GM21526 (cell line): ENCODE results near the gene OR52R1.
"Not testable (repeated sequence)": the region's sequence is repeated elsewhere in the genome, so short reads cannot be mapped to it uniquely, and the experiment has no call there.

Source experiments
- ATAC-seq: cut with Tn5 transposase; IDR thresholded peaks from one replicate; pipeline ENCODE4 v1.9.1; 2021; ENCODE audit warnings: moderate library complexity; ENCODE audit not compliant: unreplicated experiment, low FRiP score

Gene OR52R1

GRCh38 chr11:4804280-4804679, at the start of gene OR52R1:
Gene OR52R1 (minus strand): TSS chr11:4804380. CDS start chr11:4804380, 0 bp downstream.
- ATAC-seq, result no peak

GRCh38 chr11:4851033-4851432, 46.9 kb upstream of the OR52R1 start:
- ATAC-seq, result no peak

- ATAC-seq, result no peak
These were observed 44.8 kb upstream of the OR52R1 start, which contains the start of gene OR51S1 for GRCh38 chr11:4848908-4849532. Gene OR51S1 (minus strand): TSS chr11:4849208. CDS start chr11:4849208, 0 bp downstream.

GRCh38 chr11:4839851-4840549, 35.8 kb upstream of the OR52R1 start:
- ATAC-seq, result no peak

GRCh38 chr11:4830909-4831308, 26.7 kb upstream of the OR52R1 start:
- ATAC-seq, result no peak

GRCh38 chr11:4830346-4830745, 26.2 kb upstream of the OR52R1 start:
- ATAC-seq, result no peak

- no peak for ATAC-seq
These were observed 22.2 kb upstream of the OR52R1 start for GRCh38 chr11:4826425-4826824.

- ATAC-seq, result no peak
These were observed 21.0 kb upstream of the OR52R1 start for GRCh38 chr11:4825132-4825531.

- no peak for ATAC-seq
These were observed 16.8 kb upstream of the OR52R1 start, which contains the start of gene OR51F2 for GRCh38 chr11:4821021-4821420. Gene OR51F2 (plus strand): TSS chr11:4821321. CDS start chr11:4821422, 101 bp downstream.

GRCh38 chr11:4809246-4809645, 5.1 kb upstream of the OR52R1 start:
- no peak for ATAC-seq

- ATAC-seq, result no peak
These were observed 4.3 kb upstream of the OR52R1 start for GRCh38 chr11:4808476-4808875.

- not testable (repeated sequence) for ATAC-seq
These were observed 2.9 kb downstream of the OR52R1 start for GRCh38 chr11:4801316-4801715.

- no peak for ATAC-seq
These were observed 5.6 kb downstream of the OR52R1 start for GRCh38 chr11:4798427-4799183.

- ATAC-seq, result no peak
These were observed 7.0 kb downstream of the OR52R1 start for GRCh38 chr11:4797206-4797605.

GRCh38 chr11:4782454-4782853, 21.7 kb downstream of the OR52R1 start:
- no peak for ATAC-seq

GRCh38 chr11:4769838-4770237, 34.3 kb downstream of the OR52R1 start, which contains the start of gene OR51F1:
Gene OR51F1 (minus strand): TSS chr11:4769938. CDS start chr11:4769938, 0 bp downstream.
- ATAC-seq, result no peak

- ATAC-seq, result no peak
These were observed 36.1 kb downstream of the OR52R1 start for GRCh38 chr11:4768094-4768493.

- ATAC-seq, result no peak
These were observed 37.6 kb downstream of the OR52R1 start for GRCh38 chr11:4766420-4767043.

GRCh38 chr11:4763096-4763495, 41.1 kb downstream of the OR52R1 start:
- no peak for ATAC-seq
